IPS-18a (cell line): ENCODE data around the gene AK2.
"Not testable (repeated sequence)": the region's sequence is repeated elsewhere in the genome, so short reads cannot be mapped to it uniquely, and the experiment has no call there.

Source experiments
- H3K27ac ChIP-seq: one replicate; pipeline ENCODE4 v1.5.1; 2013; ENCODE audit warnings: low read length
- H3K27me3 ChIP-seq: one replicate; pipeline ENCODE4 v1.6.1; 2013; ENCODE audit warnings: mild to moderate bottlenecking, low read length; ENCODE audit not compliant: control insufficient read depth, insufficient read depth
- H3K36me3 ChIP-seq: one replicate; pipeline ENCODE4 v1.6.1; 2013; ENCODE audit warnings: low read depth, low read length; ENCODE audit not compliant: control insufficient read depth
- H3K4me1 ChIP-seq: one replicate; pipeline ENCODE4 v1.6.1; 2013; ENCODE audit warnings: low read depth, low read length; ENCODE audit not compliant: control insufficient read depth
- H3K4me3 ChIP-seq: one replicate; pipeline ENCODE4 v1.5.1; 2013; ENCODE audit warnings: low read length
- H3K9ac ChIP-seq: one replicate; pipeline ENCODE4 v1.6.1; 2013; ENCODE audit warnings: mild to moderate bottlenecking, low read length, moderate library complexity
- H3K9me3 ChIP-seq: one replicate; pipeline ENCODE4 v1.6.1; 2013; ENCODE audit warnings: low read depth, low read length; ENCODE audit not compliant: control insufficient read depth

AK2 gene

GRCh38 chr1:33070628-33071027 lies 33.9 kb upstream of the AK2 start:
- Histone ChIP-seq H3K9me3 (no peaks in the 10 kb centered on the region), H3K27ac (no peak overlapping the region), H3K9ac (no peak overlapping the region), H3K27me3 (no peaks in the 10 kb centered on the region), H3K4me1 (no peaks in the 10 kb centered on the region), H3K36me3 (no peaks in the 10 kb centered on the region), H3K4me3 (no peak overlapping the region)

DNA sequence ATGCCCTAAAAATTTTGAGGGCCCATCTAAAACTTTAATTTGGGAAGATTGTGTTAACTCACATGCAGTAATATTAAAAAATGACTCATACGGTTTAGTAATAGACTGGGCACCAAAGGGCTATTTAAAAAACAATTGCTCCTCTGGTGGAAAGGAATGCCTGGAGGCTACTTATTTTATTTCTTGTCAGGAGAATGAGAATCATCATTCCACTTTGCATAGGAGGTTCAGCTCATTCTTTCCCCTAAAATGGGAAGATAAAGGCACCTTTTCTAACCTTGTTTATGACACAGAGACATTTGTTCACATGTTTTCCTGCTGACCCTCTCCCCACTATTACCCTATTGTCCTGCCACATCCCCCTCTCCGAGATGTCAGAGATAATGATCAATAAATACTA lies 31.4 kb upstream of the AK2 start:
- not testable (repeated sequence) for H3K9ac ChIP-seq, H3K4me1 ChIP-seq, H3K4me3 ChIP-seq, H3K27ac ChIP-seq, H3K27me3 ChIP-seq, H3K36me3 ChIP-seq
- H3K9me3 ChIP-seq: peaks cover 19% of the 10 kb centered on the region

DNA sequence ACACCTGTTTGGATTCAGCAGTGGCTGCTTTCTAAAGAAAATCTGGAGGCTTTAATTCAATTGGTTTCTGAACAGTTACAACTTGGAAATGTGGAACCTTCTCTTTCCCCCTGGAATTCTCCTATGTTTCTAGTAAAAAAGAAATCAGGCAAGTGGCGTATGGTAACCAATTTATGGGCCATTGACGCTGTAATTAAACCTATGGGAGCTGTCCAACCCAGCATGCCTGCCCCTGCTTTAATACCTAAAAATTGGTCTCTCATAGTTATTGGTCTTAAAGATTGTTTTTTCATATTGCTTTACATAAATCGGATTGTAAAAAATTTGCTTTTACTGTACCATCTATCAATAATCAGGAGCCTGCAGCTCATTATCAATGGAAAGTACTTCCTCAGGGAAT lies 29.8 kb upstream of the AK2 start:
- H3K9me3 ChIP-seq: peaks cover 23% of the 10 kb centered on the region
- H3K4me3 ChIP-seq, H3K27ac ChIP-seq, H3K4me1 ChIP-seq, H3K9ac ChIP-seq, H3K27me3 ChIP-seq, H3K36me3 ChIP-seq: not testable (repeated sequence)

DNA sequence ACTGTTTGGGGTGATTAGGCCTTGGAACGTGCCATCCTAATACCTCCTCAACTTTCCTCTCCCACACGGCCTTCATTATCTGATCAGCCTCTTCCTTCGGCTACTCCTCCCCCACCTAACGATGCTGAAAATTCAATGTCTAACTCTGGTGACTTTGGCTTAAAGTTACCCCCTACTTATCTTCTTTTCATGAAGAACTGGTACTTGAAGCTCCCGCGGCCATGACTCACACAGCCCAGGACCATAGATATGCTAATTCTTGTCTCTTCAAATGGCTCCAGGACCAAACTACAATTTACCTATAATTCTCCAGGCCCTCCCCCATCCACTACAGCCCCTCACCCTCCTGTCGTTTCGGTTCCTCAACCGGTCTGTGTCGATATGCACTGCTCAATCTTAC lies 28.6 kb upstream of the AK2 start:
- no peaks in the 10 kb centered on the region for H3K27me3 ChIP-seq
- peaks cover 23% of the 10 kb centered on the region for H3K9me3 ChIP-seq
- H3K36me3 ChIP-seq: no peaks in the 10 kb centered on the region
- no peak overlapping the region for H3K27ac ChIP-seq
- H3K4me3 ChIP-seq: no peak overlapping the region
- H3K4me1 ChIP-seq: no peaks in the 10 kb centered on the region
- H3K9ac ChIP-seq: no peak overlapping the region

DNA sequence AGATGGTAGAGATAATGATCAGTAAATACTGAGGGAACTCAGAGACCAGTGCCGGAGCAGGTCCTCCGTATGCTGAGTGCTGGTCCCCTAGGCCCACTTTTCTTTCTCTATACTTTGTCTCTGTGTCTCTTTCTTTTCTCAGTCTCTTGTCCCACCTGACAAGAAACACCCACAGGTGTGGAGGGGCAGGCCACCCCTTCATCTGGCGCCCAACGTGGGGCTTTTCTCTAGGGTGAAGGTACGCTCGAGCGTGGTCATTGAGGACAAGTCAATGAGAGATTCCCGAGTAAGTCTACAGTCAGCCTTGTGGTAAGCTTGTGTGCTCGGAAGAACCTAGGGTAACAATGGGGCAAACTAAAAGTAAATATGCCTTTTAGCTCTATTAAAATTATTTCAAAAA lies 27.6 kb upstream of the AK2 start:
- not testable (repeated sequence) for H3K36me3 ChIP-seq, H3K4me3 ChIP-seq, H3K27ac ChIP-seq, H3K4me1 ChIP-seq, H3K9ac ChIP-seq, H3K27me3 ChIP-seq
- peaks cover 23% of the 10 kb centered on the region for H3K9me3 ChIP-seq

- Histone ChIP-seq H3K4me3 (no peak overlapping the region), H3K9me3 (peaks cover 23% of the 10 kb centered on the region), H3K4me1 (no peaks in the 10 kb centered on the region), H3K27ac (no peak overlapping the region), H3K36me3 (no peaks in the 10 kb centered on the region), H3K27me3 (no peaks in the 10 kb centered on the region), H3K9ac (no peak overlapping the region)
Measured at GRCh38 chr1:33061834-33062233, 25.2 kb upstream of the AK2 start.

GRCh38 chr1:33060579-33061083 lies 23.9 kb upstream of the AK2 start:
- Histone ChIP-seq H3K9me3 (peaks cover 23% of the 10 kb centered on the region), H3K4me3 (no peak overlapping the region), H3K27ac (no peak overlapping the region)

GRCh38 chr1:33057095-33057494 lies 20.4 kb upstream of the AK2 start:
- Histone ChIP-seq H3K9ac (no peak overlapping the region), H3K4me3 (no peak overlapping the region), H3K36me3 (no peaks in the 10 kb centered on the region), H3K27ac (no peak overlapping the region), H3K27me3 (no peaks in the 10 kb centered on the region), H3K4me1 (no peaks in the 10 kb centered on the region), H3K9me3 (peaks cover under 1% of the 10 kb centered on the region)

More at GRCh38 chr1:33060579-33061083, 23.9 kb upstream of the AK2 start:
- H3K27me3 ChIP-seq: no peaks in the 10 kb centered on the region
- H3K36me3 ChIP-seq: no peaks in the 10 kb centered on the region
- H3K9ac ChIP-seq: no peak overlapping the region
- H3K4me1 ChIP-seq: no peaks in the 10 kb centered on the region

DNA sequence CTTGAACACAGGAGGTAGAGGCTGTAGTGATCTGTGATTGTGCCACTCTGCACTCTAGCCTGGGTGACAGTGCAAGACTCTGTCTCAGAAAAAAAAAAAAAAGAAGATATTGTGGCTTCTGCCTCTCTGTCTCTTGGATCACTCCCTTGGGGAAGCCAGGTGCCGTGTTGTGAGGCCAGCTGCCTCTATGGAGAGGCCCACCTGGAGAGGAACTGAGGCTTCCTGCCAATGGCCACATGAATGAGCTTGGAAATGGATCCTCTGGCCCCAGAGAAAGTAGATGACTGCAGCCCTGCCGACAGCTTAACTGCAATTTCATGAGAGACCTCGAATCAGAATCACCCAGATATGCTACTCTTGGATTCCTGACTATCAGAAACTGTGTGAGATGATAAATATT lies 19.7 kb upstream of the AK2 start:
- no peak overlapping the region for H3K9ac ChIP-seq

GRCh38 chr1:33055210-33056008 lies 18.7 kb upstream of the AK2 start:
- no peak overlapping the region for H3K4me3 ChIP-seq
- no peaks in the 10 kb centered on the region for H3K4me1 ChIP-seq
- H3K9ac ChIP-seq: no peak overlapping the region
- H3K27me3 ChIP-seq: no peaks in the 10 kb centered on the region
- no peak overlapping the region for H3K27ac ChIP-seq
- no peaks in the 10 kb centered on the region for H3K9me3 ChIP-seq
- no peaks in the 10 kb centered on the region for H3K36me3 ChIP-seq

More for the DNA sequence above, 19.7 kb upstream of the AK2 start:
- Histone ChIP-seq H3K27me3 (no peaks in the 10 kb centered on the region), H3K27ac (no peak overlapping the region), H3K4me3 (no peak overlapping the region), H3K9me3 (no peaks in the 10 kb centered on the region), H3K36me3 (no peaks in the 10 kb centered on the region), H3K4me1 (no peaks in the 10 kb centered on the region)

DNA sequence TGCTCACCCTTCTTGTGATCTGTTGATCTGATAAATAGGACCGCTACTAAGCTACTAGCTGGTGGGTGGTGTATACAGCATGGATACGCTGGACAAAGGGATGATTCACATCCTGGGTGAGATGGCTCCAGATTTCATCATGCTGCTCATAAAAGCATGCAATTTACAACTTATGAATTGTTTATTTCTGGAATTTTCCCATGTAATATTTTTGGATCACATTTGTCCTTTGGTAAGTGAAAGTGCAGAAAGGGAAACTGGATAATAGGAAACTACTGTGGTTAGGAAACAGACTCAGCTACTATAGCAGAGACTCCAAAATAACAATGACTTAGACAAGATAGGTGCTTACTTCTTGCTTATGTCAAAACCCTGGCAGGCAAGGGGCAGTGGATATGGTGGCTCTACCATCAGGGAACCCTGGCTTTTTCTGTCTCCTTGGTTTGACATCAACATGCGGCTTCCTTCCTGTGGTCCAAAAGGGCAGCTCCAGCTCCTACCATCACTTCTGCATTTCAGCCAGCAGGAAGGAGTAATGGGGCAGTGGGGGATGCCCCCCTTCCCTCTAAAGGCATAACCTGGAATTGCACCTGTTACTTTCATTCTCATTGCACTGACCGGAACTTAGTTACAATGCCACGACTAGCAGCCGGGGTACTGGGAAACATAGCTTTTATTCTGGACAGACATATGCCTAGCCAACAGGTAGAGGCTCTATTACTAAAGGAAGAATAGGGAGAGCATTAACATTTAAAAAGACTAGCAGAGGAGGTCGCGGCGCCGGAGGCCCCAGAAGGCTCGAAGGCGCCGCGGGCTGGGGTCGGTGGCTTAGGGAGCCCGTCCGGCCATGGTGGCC lies 13.8 kb upstream of the AK2 start:
- no peaks in the 10 kb centered on the region for H3K4me1 ChIP-seq
- no peaks in the 10 kb centered on the region for H3K27me3 ChIP-seq
- no peak overlapping the region for H3K27ac ChIP-seq
- no peaks in the 10 kb centered on the region for H3K9me3 ChIP-seq
- H3K36me3 ChIP-seq: no peaks in the 10 kb centered on the region
- no peak overlapping the region for H3K4me3 ChIP-seq
- no peak overlapping the region for H3K9ac ChIP-seq
